Lower leg skin (tissue), 3 donors: ENCODE results near the gene PDXK.

Source experiments
- POLR2A ChIP-seq, 2 donors: fragments of 450-650 bp; IDR thresholded peaks; one replicate each; pipeline ENCODE4 v1.6.1; 2016 to 2017; ENCODE audit warnings: antibody characterized with exemption in 2 of 2, mild to moderate bottlenecking in 1 of 2, moderate library complexity in 1 of 2
- TF ChIP-seq, protein P1 (sequence below), 3 donors: fragments of 450-650 bp; IDR thresholded peaks; one replicate each; pipeline ENCODE4 v1.5.1; 2016; ENCODE audit warnings: antibody characterized with exemption in 3 of 3, mild to moderate bottlenecking in 3 of 3, moderate library complexity in 2 of 3

DNA sequence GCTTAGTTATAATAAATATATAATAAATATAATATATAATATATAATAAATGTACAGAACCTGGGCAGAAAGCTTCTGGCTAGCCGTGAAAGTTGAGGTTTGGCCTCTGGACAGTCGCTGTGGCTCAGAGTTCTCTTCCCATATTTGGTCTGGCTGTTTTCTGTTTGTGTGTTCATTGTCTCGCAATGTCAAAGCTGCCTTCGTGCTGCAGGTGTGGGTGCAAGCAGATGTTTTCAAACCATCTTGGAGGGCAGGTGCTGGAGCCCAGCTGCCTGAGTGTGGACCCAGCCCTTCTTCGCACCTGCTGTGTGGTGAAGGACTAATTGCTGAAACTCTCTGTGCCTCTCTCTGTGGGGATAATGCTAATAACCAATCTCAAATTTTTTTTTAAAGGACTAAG, 60.7 kb downstream of the PDXK start:
- TF ChIP-seq, protein P1, sequence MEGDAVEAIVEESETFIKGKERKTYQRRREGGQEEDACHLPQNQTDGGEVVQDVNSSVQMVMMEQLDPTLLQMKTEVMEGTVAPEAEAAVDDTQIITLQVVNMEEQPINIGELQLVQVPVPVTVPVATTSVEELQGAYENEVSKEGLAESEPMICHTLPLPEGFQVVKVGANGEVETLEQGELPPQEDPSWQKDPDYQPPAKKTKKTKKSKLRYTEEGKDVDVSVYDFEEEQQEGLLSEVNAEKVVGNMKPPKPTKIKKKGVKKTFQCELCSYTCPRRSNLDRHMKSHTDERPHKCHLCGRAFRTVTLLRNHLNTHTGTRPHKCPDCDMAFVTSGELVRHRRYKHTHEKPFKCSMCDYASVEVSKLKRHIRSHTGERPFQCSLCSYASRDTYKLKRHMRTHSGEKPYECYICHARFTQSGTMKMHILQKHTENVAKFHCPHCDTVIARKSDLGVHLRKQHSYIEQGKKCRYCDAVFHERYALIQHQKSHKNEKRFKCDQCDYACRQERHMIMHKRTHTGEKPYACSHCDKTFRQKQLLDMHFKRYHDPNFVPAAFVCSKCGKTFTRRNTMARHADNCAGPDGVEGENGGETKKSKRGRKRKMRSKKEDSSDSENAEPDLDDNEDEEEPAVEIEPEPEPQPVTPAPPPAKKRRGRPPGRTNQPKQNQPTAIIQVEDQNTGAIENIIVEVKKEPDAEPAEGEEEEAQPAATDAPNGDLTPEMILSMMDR (IDR thresholded peaks at IDR 0.05): no peak
- TF ChIP-seq POLR2A (IDR thresholded peaks at IDR 0.05): no peak
